Measurements from ENCODE around the gene TRAF5.

DNA sequence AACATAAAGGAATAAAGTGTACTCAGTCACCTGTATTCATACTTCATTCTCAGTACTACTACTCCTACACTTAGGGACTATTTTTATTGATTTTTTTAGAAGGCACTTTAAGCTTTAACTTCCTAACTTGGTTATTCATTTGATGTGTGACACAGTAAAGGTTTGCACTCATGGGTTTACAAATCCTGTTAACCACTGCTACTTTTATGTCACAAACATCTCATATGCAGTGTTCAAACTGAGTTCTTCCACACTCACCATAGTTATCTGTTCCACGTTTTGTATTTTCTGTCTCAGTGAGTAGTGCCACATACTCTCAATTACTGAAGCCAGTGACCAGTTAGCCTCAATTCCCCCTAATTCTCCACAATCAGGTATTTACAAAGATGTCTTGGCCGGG lies 34.2 kb upstream of the TRAF5 start:
- TF ChIP-seq, protein P1, sequence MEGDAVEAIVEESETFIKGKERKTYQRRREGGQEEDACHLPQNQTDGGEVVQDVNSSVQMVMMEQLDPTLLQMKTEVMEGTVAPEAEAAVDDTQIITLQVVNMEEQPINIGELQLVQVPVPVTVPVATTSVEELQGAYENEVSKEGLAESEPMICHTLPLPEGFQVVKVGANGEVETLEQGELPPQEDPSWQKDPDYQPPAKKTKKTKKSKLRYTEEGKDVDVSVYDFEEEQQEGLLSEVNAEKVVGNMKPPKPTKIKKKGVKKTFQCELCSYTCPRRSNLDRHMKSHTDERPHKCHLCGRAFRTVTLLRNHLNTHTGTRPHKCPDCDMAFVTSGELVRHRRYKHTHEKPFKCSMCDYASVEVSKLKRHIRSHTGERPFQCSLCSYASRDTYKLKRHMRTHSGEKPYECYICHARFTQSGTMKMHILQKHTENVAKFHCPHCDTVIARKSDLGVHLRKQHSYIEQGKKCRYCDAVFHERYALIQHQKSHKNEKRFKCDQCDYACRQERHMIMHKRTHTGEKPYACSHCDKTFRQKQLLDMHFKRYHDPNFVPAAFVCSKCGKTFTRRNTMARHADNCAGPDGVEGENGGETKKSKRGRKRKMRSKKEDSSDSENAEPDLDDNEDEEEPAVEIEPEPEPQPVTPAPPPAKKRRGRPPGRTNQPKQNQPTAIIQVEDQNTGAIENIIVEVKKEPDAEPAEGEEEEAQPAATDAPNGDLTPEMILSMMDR (conservative IDR thresholded peaks at IDR 0.05; ENCODE audit: low read length): no peak
- no peak for TF ChIP-seq EZH2phosphoT487 (IDR thresholded peaks at IDR 0.05; ENCODE audit: borderline replicate concordance)
